HG03064 (cell line): Measurements from ENCODE around the gene PIH1D1.
"Not testable (repeated sequence)": the region's sequence is repeated elsewhere in the genome, so short reads cannot be mapped to it uniquely, and the experiment has no call there.

Experiments used
- ATAC-seq: cut with Tn5 transposase; IDR thresholded peaks from one replicate; pipeline ENCODE4 v1.9.1; 2021; ENCODE audit warnings: low read depth; ENCODE audit not compliant: unreplicated experiment

PIH1D1 gene

GRCh38 chr19:49458567-49458903 lies 6.9 kb upstream of the PIH1D1 start:
- no peak for ATAC-seq

GRCh38 chr19:49456326-49456725 lies 4.7 kb upstream of the PIH1D1 start:
- no peak for ATAC-seq

- ATAC-seq, result no peak
Measured at GRCh38 chr19:49455773-49456172, 4.2 kb upstream of the PIH1D1 start.

GRCh38 chr19:49453757-49454240 lies 2.2 kb upstream of the PIH1D1 start:
- no peak for ATAC-seq

- peak; percentile 81 for ATAC-seq
Measured at GRCh38 chr19:49453013-49453756, 1.6 kb upstream of the PIH1D1 start, which contains the start of gene ALDH16A1. TSS of gene ALDH16A1 (plus strand) at chr19:49453225. CDS start at chr19:49453332, 107 bp downstream.

GRCh38 chr19:49450405-49450804 lies 1.2 kb downstream of the PIH1D1 start:
- no peak for ATAC-seq

- ATAC-seq, result no peak
Measured at GRCh38 chr19:49448432-49448786, 3.2 kb downstream of the PIH1D1 start.

- ATAC-seq, result no peak
Measured at GRCh38 chr19:49447485-49448431, 3.9 kb downstream of the PIH1D1 start.

- ATAC-seq, result no peak
Measured at GRCh38 chr19:49445997-49446396, 5.6 kb downstream of the PIH1D1 start.

GRCh38 chr19:49444100-49444700 lies 7.4 kb downstream of the PIH1D1 start:
- not testable (repeated sequence) for ATAC-seq

GRCh38 chr19:49443366-49444099 lies 8.1 kb downstream of the PIH1D1 start:
- ATAC-seq, result peak; percentile 70

GRCh38 chr19:49442771-49443365 lies 8.7 kb downstream of the PIH1D1 start:
- no peak for ATAC-seq

- ATAC-seq, result no peak
Measured at GRCh38 chr19:49442354-49442753, 9.3 kb downstream of the PIH1D1 start.

- no peak for ATAC-seq
Measured at GRCh38 chr19:49441960-49442350, 9.7 kb downstream of the PIH1D1 start.

GRCh38 chr19:49441210-49441959 lies 10.2 kb downstream of the PIH1D1 start, which contains the start of gene SLC17A7:
TSS of gene SLC17A7 (minus strand) at chr19:49441527. CDS start at chr19:49441379, 148 bp downstream.
- ATAC-seq, result no peak

- ATAC-seq, result no peak
Measured at GRCh38 chr19:49440439-49441209, 11.0 kb downstream of the PIH1D1 start.

GRCh38 chr19:49439836-49440235 lies 11.8 kb downstream of the PIH1D1 start:
- ATAC-seq, result no peak

- ATAC-seq, result no peak
Measured at GRCh38 chr19:49438261-49438660, 13.4 kb downstream of the PIH1D1 start.
